HCT116 (cell line): ENCODE results near the gene MAPKBP1. TPM values are rescaled to one million over a fixed set of nuclear protein-coding genes. Genes with fewer than 3 reads are reported as not detected.

ENCODE experiments used
- ATAC-seq: fragments of 200-7000 bp; cut with Tn5 transposase; 2 replicates; pipeline ENCODE4 v1.9.1; 2020; ENCODE audit warnings: mild to moderate bottlenecking, moderate library complexity
- BruUV-seq: library from RNA; stranded (reverse); fragments of 400-500 nt; replicated peaks from 2 replicates; lab custom pipeline; 2021; lab: Mats Ljungman, UMichigan
- CTCF ChIA-PET: fragments of 300-600 bp; sonication (Branson Sonifier 250); formaldehyde crosslinking; loops from one replicate; lab custom pipeline; 2021; ENCODE audit warnings: antibody characterized with exemption; lab: Charles Lee
- POLR2A ChIA-PET: fragments of 300-600, 350-600 bp; sonication (Branson Sonifier 250); formaldehyde crosslinking; loops from one replicate; lab custom pipeline; 2021; ENCODE audit warnings: antibody characterized with exemption; lab: Charles Lee
- RAD21 ChIA-PET, 2 experiments: fragments of 300-600 bp; sonication (Branson Sonifier 250); formaldehyde crosslinking; loops; one replicate each; lab custom pipeline; 2023; ENCODE audit warnings: low total read pairs in 2 of 2; ENCODE audit not compliant: uncharacterized antibody in 2 of 2, unreplicated experiment in 2 of 2, low non-redundant PET in 1 of 2; lab: Charles Lee
- DNase-seq: peaks from one replicate; pipeline ENCODE4 v3.0.0-alpha.2; 2010; ENCODE audit warnings: low read depth, low spot score
- H2AFZ ChIP-seq: fragments of 200-600 bp; shearing (Covaris generic), sonication (generic); 2 replicates; pipeline ENCODE4 v1.6.1; 2017; ENCODE audit warnings: low read depth, mixed run types, mixed read lengths, antibody characterized with exemption, low read length; ENCODE audit not compliant: poor library complexity, severe bottlenecking
- H3K27ac ChIP-seq: 2 replicates; pipeline ENCODE4 v1.5.1; 2012; ENCODE audit warnings: low read depth, low read length
- H3K27me3 ChIP-seq: fragments of 200-600 bp; sonication (generic); 2 replicates; pipeline ENCODE4 v1.6.1; 2016; ENCODE audit warnings: mixed run types, low read length, mixed read lengths; ENCODE audit not compliant: insufficient read depth
- H3K36me3 ChIP-seq, 2 experiments: fragments of 200-500 bp in 1 of 2; fragments of 200-600 bp in 1 of 2; sonication (Bioruptor generic) in 1 of 2; sonication (generic) in 1 of 2; 2 replicates each; pipeline versions ENCODE4 v1.5.1 to v1.6.1; 2014 to 2016; ENCODE audit warnings: low read length in 2 of 2, inconsistent platforms in 1 of 2, mixed read lengths in 1 of 2, mixed run types in 1 of 2; ENCODE audit not compliant: insufficient read depth in 2 of 2, control insufficient read depth in 1 of 2
- H3K4me1 ChIP-seq, 2 experiments: fragments of 200-600 bp in 1 of 2; sonication (generic) in 1 of 2; 2 replicates each; pipeline versions ENCODE4 v1.5.1 to v1.6.1; 2012 to 2017; ENCODE audit warnings: low read length in 2 of 2, inconsistent platforms in 1 of 2, mild to moderate bottlenecking in 1 of 2, mixed read lengths in 1 of 2, mixed run types in 1 of 2, moderate library complexity in 1 of 2; ENCODE audit not compliant: insufficient read depth in 2 of 2, control insufficient read depth in 1 of 2
- H3K4me2 ChIP-seq: fragments of 200-600 bp; sonication (generic); 2 replicates; pipeline ENCODE4 v1.6.1; 2017; ENCODE audit warnings: mixed run types, low read length, mixed read lengths
- H3K4me3 ChIP-seq, 2 experiments: fragments of 200-600 bp in 1 of 2; sonication (generic) in 1 of 2; replicated peaks in 1 of 2; 2 replicates each; pipeline ENCODE4 v1.5.1; 2011 to 2016; ENCODE audit warnings: low read length in 2 of 2, control low read depth in 1 of 2, low read depth in 1 of 2, mild to moderate bottlenecking in 1 of 2, mixed read lengths in 1 of 2, mixed run types in 1 of 2
- H3K79me2 ChIP-seq: fragments of 200-600 bp; sonication (generic); 2 replicates; pipeline ENCODE4 v1.6.1; 2017; ENCODE audit warnings: mild to moderate bottlenecking, mixed run types, low read length, moderate library complexity, mixed read lengths; ENCODE audit not compliant: insufficient read depth
- H3K9ac ChIP-seq: fragments of 200-600 bp; sonication (generic); 2 replicates; pipeline ENCODE4 v1.6.1; 2016; ENCODE audit warnings: low read length, mixed read lengths
- H3K9me2 ChIP-seq: fragments of 200-600 bp; sonication (generic), shearing (Covaris generic); 2 replicates; pipeline ENCODE4 v1.6.1; 2017; ENCODE audit warnings: mixed run types, mild to moderate bottlenecking, moderate library complexity; ENCODE audit not compliant: insufficient read depth
- H3K9me3 ChIP-seq, 2 experiments: fragments of 200-500 bp in 1 of 2; fragments of 200-600 bp in 1 of 2; sonication (Bioruptor generic) in 1 of 2; sonication (generic) in 1 of 2; 2 replicates each; pipeline ENCODE4 v1.6.1; 2014 to 2017; ENCODE audit warnings: low read length in 2 of 2, mixed read lengths in 2 of 2, inconsistent platforms in 1 of 2, low read depth in 1 of 2, mild to moderate bottlenecking in 1 of 2, mixed run types in 1 of 2, moderate library complexity in 1 of 2; ENCODE audit not compliant: control insufficient read depth in 1 of 2, insufficient read depth in 1 of 2
- H4K20me1 ChIP-seq: fragments of 200-600 bp; sonication (generic), shearing (Covaris generic); 2 replicates; pipeline ENCODE4 v1.6.1; 2017; ENCODE audit warnings: mixed run types, mild to moderate bottlenecking, moderate library complexity; ENCODE audit not compliant: insufficient read depth
- CBX3 ChIP-seq: IDR thresholded peaks from 2 replicates; pipeline ENCODE4 v1.6.1; 2012; ENCODE audit warnings: low read depth
- CEBPB ChIP-seq: IDR thresholded peaks from 2 replicates; pipeline ENCODE4 v1.6.1; 2012; ENCODE audit warnings: low read depth
- EZH2 ChIP-seq: fragments of 200-600 bp; sonication (generic); IDR thresholded peaks from 2 replicates; pipeline ENCODE4 v1.6.1; 2017; ENCODE audit warnings: antibody characterized with exemption, mixed run types
- EZH2phosphoT487 ChIP-seq: fragments of 200-600 bp; IDR thresholded peaks from 2 replicates; pipeline ENCODE4 v1.6.1; 2018; ENCODE audit warnings: antibody characterized with exemption, borderline replicate concordance
- FOSL1 ChIP-seq: IDR thresholded peaks from 2 replicates; pipeline ENCODE4 v1.6.1; 2012; ENCODE audit warnings: low read depth
- JUND ChIP-seq: IDR thresholded peaks from 2 replicates; pipeline ENCODE4 v1.6.1; 2012
- MAX ChIP-seq: IDR thresholded peaks from 2 replicates; pipeline ENCODE4 v1.6.1; 2012
- RAD21 ChIP-seq: IDR thresholded peaks from 2 replicates; pipeline ENCODE4 v1.6.1; 2012; ENCODE audit warnings: low read depth, mild to moderate bottlenecking
- SIN3A ChIP-seq: IDR thresholded peaks from 2 replicates; pipeline ENCODE4 v1.6.1; 2012; ENCODE audit warnings: low read depth
- SP1 ChIP-seq: IDR thresholded peaks from 2 replicates; pipeline ENCODE4 v1.6.1; 2012; ENCODE audit warnings: low read depth
- ZBTB33 ChIP-seq: IDR thresholded peaks from 2 replicates; pipeline ENCODE4 v1.6.1; 2011; ENCODE audit warnings: mild to moderate bottlenecking, low read length, moderate library complexity; ENCODE audit not compliant: insufficient replicate concordance; ENCODE audit errors: extremely low read depth
- ZFX ChIP-seq: fragments of 450-650 bp; IDR thresholded peaks from 2 replicates; pipeline ENCODE4 v1.6.1; 2017
- intact Hi-C: fragments of 100-400 bp; cut with micrococcal nuclease; formaldehyde crosslinking; loops from 2 replicates; pipeline ENCODE4 v1.10.0; 2022
- total RNA-seq: library from RNA; stranded (reverse); gene quantifications from one replicate; pipeline ENCODE4 v1.2.1, GENCODE V29; 2021; ENCODE audit not compliant: unreplicated experiment

MAPKBP1 gene
- total RNA-seq, 1 experiment from 2014 or later = 21.3 TPM

GRCh38 chr15:41827290-41827879 lies 53.1 kb downstream of the MAPKBP1 start:
- no peak overlapping the region for H3K27ac ChIP-seq
- H3K4me3 ChIP-seq = peak overlapping the region; percentile 34 to 90
- H3K9me3 ChIP-seq = no peaks in the 10 kb centered on the region
- peaks cover 0 to 3% of the 10 kb centered on the region in 2 experiments; a peak in 1 of 4 replicates for H3K36me3 ChIP-seq
- CTCF ChIA-PET = interaction anchor here (1.9 kb wide), 1 partner anchor 53 kb away, joined by 8 read pairs; the partner anchor contains the start of gene MAPKBP1
- H3K4me2 ChIP-seq = peak overlapping the region; percentile 98
- ATAC-seq = peak; percentile 1; the same call in 1 of the 2 replicates
- H3K79me2 ChIP-seq = no peaks in the 10 kb centered on the region
- no peaks in the 10 kb centered on the region for H3K27me3 ChIP-seq
- H3K9me2 ChIP-seq = no peaks in the 10 kb centered on the region
- RAD21 ChIA-PET = no interaction called here
- TF ChIP-seq CBX3 = no peak
- TF ChIP-seq SIN3A = 0 out of 2 replicates have a peak, but pooled peaks have one; percentile 29
- no peaks in the 10 kb centered on the region for H4K20me1 ChIP-seq
- BruUV-seq = no TSS peak
- peaks cover 6 to 13% of the 10 kb centered on the region in 2 experiments; a peak in 3 of 4 replicates for H3K4me1 ChIP-seq
- no peak overlapping the region for H2AFZ ChIP-seq
- POLR2A ChIA-PET = interaction anchor here (1.3 kb wide), 1 partner anchor 145 kb away, joined by 3 read pairs; the partner anchor contains the start of gene EHD4
- intact Hi-C loops = loop anchor here (5.0 kb wide), 1 partner anchor 75 kb away; no protein-coding TSS in a partner anchor
- DNase-seq = no peak
- peak overlapping the region; percentile 85 for H3K9ac ChIP-seq

- BruUV-seq = no TSS peak
- RAD21 ChIA-PET = no interaction called here
- TF ChIP-seq EZH2 (no peak), EZH2phosphoT487 (no peak), MAX (peak; percentile 12; the same call in 1 of the 2 replicates), FOSL1 (no peak), ZBTB33 (no peak), RAD21 (no peak), CEBPB (no peak), JUND (no peak), ZFX (no peak), SIN3A (peak; percentile 69; the same call in 1 of the 2 replicates), SP1 (no peak), CBX3 (no peak)
Observed at GRCh38 chr15:41827880-41828806, 53.9 kb downstream of the MAPKBP1 start, which contains the start of gene JMJD7. Gene JMJD7 (plus strand): TSS chr15:41828092. CDS start chr15:41828125, 33 bp downstream.

More at GRCh38 chr15:41827880-41828806, 53.9 kb downstream of the MAPKBP1 start, which contains the start of gene JMJD7:
- Histone ChIP-seq H3K4me3 (peak within 1 kb of the TSS; percentile 90), H3K9me3 (no peaks in the 10 kb centered on the region), H4K20me1 (no peaks in the 10 kb centered on the region), H3K27me3 (no peaks in the 10 kb centered on the region), H2AFZ (peak within 1 kb of the TSS; percentile 45), H3K79me2 (no peaks in the 10 kb centered on the region), H3K9me2 (no peaks in the 10 kb centered on the region), H3K4me1 (peaks cover 6 to 18% of the 10 kb centered on the region in 2 experiments; a peak in 3 of 4 replicates), H3K9ac (peak within 1 kb of the TSS; percentile 85), H3K27ac (peak within 1 kb of the TSS; percentile 33; the same call in 1 of the 2 replicates), H3K4me2 (peak within 1 kb of the TSS; percentile 98), H3K36me3 (no peaks in the 10 kb centered on the region; a peak in 1 of 4 replicates)
- ChIA-PET CTCF (no interaction called here), POLR2A (no interaction called here)
- ATAC-seq (peak; percentile 94), DNase-seq (peak; percentile 51)
- intact Hi-C loops = loop anchor here (5.0 kb wide), 1 partner anchor 74 kb away; no protein-coding TSS in a partner anchor
